ENCODE measurements around the gene SEC24C.
"Not testable (repeated sequence)": the region's sequence is repeated elsewhere in the genome, so short reads cannot be mapped to it uniquely, and the experiment has no call there.

Gene SEC24C

GRCh38 chr10:73789659-73790055 lies 45.5 kb downstream of the SEC24C start:
- no peak for DNase-seq (ENCODE audit: low read depth in 1 of 2, low spot score in 1 of 2)

GRCh38 chr10:73790886-73791625 lies 46.9 kb downstream of the SEC24C start:
- no peak for DNase-seq (ENCODE audit: low read depth in 1 of 2, low spot score in 1 of 2)

- DNase-seq (ENCODE audit: low read depth in 1 of 2, low spot score in 1 of 2), result no peak
Measured at GRCh38 chr10:73791871-73792400, 47.8 kb downstream of the SEC24C start.

GRCh38 chr10:73793456-73793855 lies 49.3 kb downstream of the SEC24C start:
- DNase-seq (ENCODE audit: low read depth in 1 of 2, low spot score in 1 of 2), result no peak

- DNase-seq (ENCODE audit: low read depth in 1 of 2, low spot score in 1 of 2), result not testable (repeated sequence)
Measured at GRCh38 chr10:73795491-73795890, 51.3 kb downstream of the SEC24C start.

- not testable (repeated sequence) for DNase-seq (ENCODE audit: low read depth in 1 of 2, low spot score in 1 of 2)
Measured at GRCh38 chr10:73796035-73796434, 51.9 kb downstream of the SEC24C start.

GRCh38 chr10:73796766-73797165 lies 52.6 kb downstream of the SEC24C start:
- DNase-seq (ENCODE audit: low read depth in 1 of 2, low spot score in 1 of 2), result no peak

- no peak for DNase-seq (ENCODE audit: low read depth in 1 of 2, low spot score in 1 of 2)
Measured at GRCh38 chr10:73797324-73798025, 53.3 kb downstream of the SEC24C start.

- no peak for DNase-seq (ENCODE audit: low read depth in 1 of 2, low spot score in 1 of 2)
Measured at GRCh38 chr10:73798087-73798486, 53.9 kb downstream of the SEC24C start.

GRCh38 chr10:73798927-73799560 lies 54.9 kb downstream of the SEC24C start:
- no peak for DNase-seq (ENCODE audit: low read depth in 1 of 2, low spot score in 1 of 2)

- DNase-seq (ENCODE audit: low read depth in 1 of 2, low spot score in 1 of 2), result no peak
Measured at GRCh38 chr10:73799899-73800559, 55.9 kb downstream of the SEC24C start.

- DNase-seq (ENCODE audit: low read depth in 1 of 2, low spot score in 1 of 2), result no peak
Measured at GRCh38 chr10:73800560-73801252, 56.5 kb downstream of the SEC24C start.

GRCh38 chr10:73801253-73801590 lies 57.0 kb downstream of the SEC24C start:
- DNase-seq (ENCODE audit: low read depth in 1 of 2, low spot score in 1 of 2), result no peak

GRCh38 chr10:73802276-73802991 lies 58.3 kb downstream of the SEC24C start:
- DNase-seq (ENCODE audit: low read depth in 1 of 2, low spot score in 1 of 2), result no peak

GRCh38 chr10:73803680-73804286 lies 59.6 kb downstream of the SEC24C start:
- DNase-seq (ENCODE audit: low read depth in 1 of 2, low spot score in 1 of 2), result no peak

GRCh38 chr10:73806176-73806950 lies 62.2 kb downstream of the SEC24C start:
- no peak for DNase-seq (ENCODE audit: low read depth in 1 of 2, low spot score in 1 of 2)

GRCh38 chr10:73807471-73807870 lies 63.3 kb downstream of the SEC24C start:
- no peak for DNase-seq (ENCODE audit: low read depth in 1 of 2, low spot score in 1 of 2)

- no peak for DNase-seq (ENCODE audit: low read depth in 1 of 2, low spot score in 1 of 2)
Measured at GRCh38 chr10:73808021-73808815, 64.0 kb downstream of the SEC24C start.
